Superior temporal gyrus (tissue), 1 donor: Measurements from ENCODE around the gene TBPL2.
"Not testable (repeated sequence)": the region's sequence is repeated elsewhere in the genome, so short reads cannot be mapped to it uniquely, and the experiment has no call there.

Experiments
- DNase-seq: peaks from one replicate; pipeline ENCODE4 v3.0.0-alpha.2; 2016; ENCODE audit errors: extremely low spot score

The TBPL2 gene

GRCh38 chr14:55441286-55441685 is 870 bp upstream of the TBPL2 start:
- DNase-seq = no peak

- no peak for DNase-seq
These were observed 2.2 kb downstream of the TBPL2 start for GRCh38 chr14:55438066-55438683.

- no peak for DNase-seq
These were observed 3.5 kb downstream of the TBPL2 start for GRCh38 chr14:55436931-55437330.

GRCh38 chr14:55436519-55436918 is 3.9 kb downstream of the TBPL2 start:
- no peak for DNase-seq

GRCh38 chr14:55434805-55435174 is 5.6 kb downstream of the TBPL2 start:
- DNase-seq = no peak

GRCh38 chr14:55433880-55434804 is 6.3 kb downstream of the TBPL2 start:
- no peak for DNase-seq

GRCh38 chr14:55432628-55433027 is 7.8 kb downstream of the TBPL2 start:
- DNase-seq = no peak

GRCh38 chr14:55430024-55430690 is 10.3 kb downstream of the TBPL2 start:
- peak; percentile 53 for DNase-seq

- DNase-seq = no peak
These were observed 13.0 kb downstream of the TBPL2 start for GRCh38 chr14:55427439-55427838.

- no peak for DNase-seq
These were observed 13.5 kb downstream of the TBPL2 start for GRCh38 chr14:55426891-55427290.

GRCh38 chr14:55425091-55425490 is 15.3 kb downstream of the TBPL2 start:
- DNase-seq = no peak

- DNase-seq = no peak
These were observed 16.4 kb downstream of the TBPL2 start for GRCh38 chr14:55423969-55424368.

- DNase-seq = not testable (repeated sequence)
These were observed 18.1 kb downstream of the TBPL2 start for GRCh38 chr14:55422338-55422737.

GRCh38 chr14:55419663-55420062 is 20.8 kb downstream of the TBPL2 start:
- no peak for DNase-seq

GRCh38 chr14:55418411-55418810 is 22.0 kb downstream of the TBPL2 start:
- DNase-seq = no peak

GRCh38 chr14:55417955-55418354 is 22.5 kb downstream of the TBPL2 start:
- no peak for DNase-seq

GRCh38 chr14:55416866-55417265 is 23.6 kb downstream of the TBPL2 start:
- DNase-seq = no peak

- DNase-seq = no peak
These were observed 25.9 kb downstream of the TBPL2 start for GRCh38 chr14:55414551-55414950.

GRCh38 chr14:55412676-55413075 is 27.7 kb downstream of the TBPL2 start:
- no peak for DNase-seq

- peak; percentile 92 for DNase-seq
These were observed 28.7 kb downstream of the TBPL2 start, which contains the start of gene ATG14 for GRCh38 chr14:55411426-55412389. Gene ATG14, minus strand, starts transcription at chr14:55411830. Its CDS starts 8 bp downstream, at chr14:55411822.

GRCh38 chr14:55410876-55411275 is 29.5 kb downstream of the TBPL2 start:
- DNase-seq = no peak
